Dermis lymphatic vessel endothelial cell (primary cell): ENCODE data around the gene LXN. TPM values are rescaled to one million over a fixed set of nuclear protein-coding genes. Genes with fewer than 3 reads are reported as not detected.

Experiments used
- total RNA-seq: library from RNA; depleted of rRNA; stranded (reverse); fragments of >200 nt; gene quantifications from 2 replicates; pipeline ENCODE4 v1.2.1, GENCODE V29; 2014

The LXN gene, protein sequence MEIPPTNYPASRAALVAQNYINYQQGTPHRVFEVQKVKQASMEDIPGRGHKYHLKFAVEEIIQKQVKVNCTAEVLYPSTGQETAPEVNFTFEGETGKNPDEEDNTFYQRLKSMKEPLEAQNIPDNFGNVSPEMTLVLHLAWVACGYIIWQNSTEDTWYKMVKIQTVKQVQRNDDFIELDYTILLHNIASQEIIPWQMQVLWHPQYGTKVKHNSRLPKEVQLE
- total RNA-seq = 29.8 and 40.4 TPM in 2 replicates

DNA sequence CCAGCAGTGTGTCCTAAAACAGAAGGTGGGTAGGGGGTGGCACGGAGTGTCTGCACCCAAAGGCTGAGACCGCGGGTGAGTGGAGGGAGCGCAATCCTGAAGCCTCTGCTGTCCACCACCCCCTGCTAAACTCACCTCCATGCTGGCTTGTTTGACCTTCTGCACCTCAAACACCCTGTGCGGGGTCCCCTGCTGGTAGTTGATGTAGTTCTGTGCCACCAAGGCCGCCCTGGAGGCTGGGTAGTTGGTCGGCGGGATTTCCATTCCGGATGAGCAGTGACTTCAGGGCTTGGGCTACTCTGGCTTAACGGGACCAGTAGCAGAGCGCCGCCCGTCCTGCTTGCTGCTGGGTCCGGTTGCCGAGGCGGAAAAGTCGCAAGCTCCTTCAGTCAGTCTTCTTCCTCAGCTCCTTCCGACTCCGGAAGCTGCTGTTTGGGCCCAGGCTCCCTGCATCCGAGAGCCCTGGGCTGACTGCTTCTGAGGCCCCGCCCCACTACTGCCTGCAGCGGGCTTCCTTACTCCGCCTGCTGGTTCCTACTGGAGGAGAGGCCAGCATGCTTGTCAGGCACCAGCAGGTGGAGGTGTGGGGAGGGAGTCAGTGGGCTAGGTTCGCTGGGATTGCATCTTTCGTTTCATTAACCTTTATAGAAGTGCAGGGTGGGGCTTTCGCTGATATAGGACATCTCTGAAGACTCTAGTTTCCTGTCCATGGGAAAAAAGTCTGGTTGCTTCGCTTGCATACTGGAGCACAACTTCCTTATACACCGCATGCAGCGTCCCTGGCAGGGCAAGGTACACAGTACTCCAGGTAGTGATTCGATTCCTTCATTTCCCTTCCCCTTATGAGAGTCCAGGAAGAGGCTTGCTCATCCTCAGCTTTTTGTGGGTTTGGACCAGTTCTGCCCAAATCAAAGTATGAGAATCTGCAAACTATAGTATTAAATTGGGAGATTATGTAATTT, at the start of gene LXN:
TSS of gene LXN (minus strand) at position 434 of the 962 bp plus-strand sequence. CDS start at position 264, 170 bp downstream.

DNA sequence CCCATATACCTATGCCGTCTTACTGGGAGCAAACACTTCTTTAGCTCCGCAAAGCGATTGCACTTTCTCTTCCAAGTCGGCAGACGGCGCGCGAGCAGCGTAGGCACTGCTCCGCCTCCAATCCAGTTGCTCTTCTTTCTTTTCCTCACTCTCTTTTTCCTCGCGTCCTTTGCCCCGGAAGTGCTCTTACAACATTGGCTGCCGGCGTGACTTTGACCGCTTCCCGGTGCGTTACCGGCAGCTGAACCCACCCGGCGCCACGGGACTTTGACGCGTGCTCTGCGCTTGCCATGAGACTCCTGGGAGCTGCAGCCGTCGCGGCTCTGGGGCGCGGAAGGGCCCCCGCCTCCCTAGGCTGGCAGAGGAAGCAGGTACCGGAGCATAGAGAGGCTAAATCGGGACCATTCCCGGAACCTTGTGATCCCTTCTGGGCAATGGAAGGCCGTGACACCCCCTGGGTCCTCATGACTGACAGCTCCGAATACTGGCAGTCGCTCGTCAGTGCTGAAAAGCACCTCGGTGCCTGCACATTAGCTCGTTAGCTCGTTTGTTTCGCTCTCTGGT, 28.0 kb downstream of the LXN start, which contains the start of gene GFM1:
TSS of gene GFM1 (plus strand) at position 183 of the 564 bp plus-strand sequence. CDS start at position 291, 108 bp downstream.

Other genes with a start within 250 kb of the LXN start
- gene MLF1, start 101.5 kb downstream of the LXN start, total RNA-seq = 6.9 and 9.0 TPM in 2 replicates
- 98.5 and 101 TPM in 2 replicates for gene GFM1, start 28.1 kb downstream of the LXN start, total RNA-seq
- 0.98 and 2.3 TPM in 2 replicates for gene RARRES1, start 59.8 kb upstream of the LXN start, total RNA-seq
- gene MFSD1, start 129.4 kb upstream of the LXN start, total RNA-seq = 76.4 and 99.7 TPM in 2 replicates